HG03469 (cell line): Measurements from ENCODE around the gene CCDC175.

Experiments used
- ATAC-seq: cut with Tn5 transposase; IDR thresholded peaks from one replicate; pipeline ENCODE4 v1.9.1; 2021; ENCODE audit warnings: mild to moderate bottlenecking, moderate library complexity, moderate number of reproducible peaks; ENCODE audit not compliant: unreplicated experiment

Gene CCDC175

GRCh38 chr14:59576332-59577294, at the start of gene CCDC175:
TSS of gene CCDC175 (minus strand) at chr14:59576812. CDS start at chr14:59576775, 37 bp downstream.
- peak; percentile 96 for ATAC-seq

GRCh38 chr14:59622631-59623030, 46.0 kb upstream of the CCDC175 start:
- no peak for ATAC-seq

DNA sequence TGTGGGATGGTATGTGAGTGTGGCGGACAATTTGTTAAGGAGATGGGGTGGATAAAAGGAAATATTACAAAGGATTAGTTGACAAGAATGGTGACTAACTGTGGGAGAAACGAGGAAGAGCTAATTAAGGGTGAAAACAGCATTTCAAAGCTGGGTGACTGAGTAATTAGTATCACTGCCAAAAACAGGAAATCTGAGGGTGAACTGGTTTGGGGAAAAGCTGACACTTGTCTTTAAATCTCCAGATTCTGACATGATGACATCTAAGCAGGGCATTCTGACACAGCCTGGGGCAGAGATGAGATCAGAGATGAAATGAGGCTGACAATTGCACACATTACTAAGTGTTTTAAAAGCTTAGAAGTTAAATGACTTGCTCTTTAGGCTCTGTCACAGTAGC, 42.4 kb upstream of the CCDC175 start:
- no peak for ATAC-seq

- no peak for ATAC-seq
These were observed 24.4 kb upstream of the CCDC175 start for GRCh38 chr14:59601056-59601455.

DNA sequence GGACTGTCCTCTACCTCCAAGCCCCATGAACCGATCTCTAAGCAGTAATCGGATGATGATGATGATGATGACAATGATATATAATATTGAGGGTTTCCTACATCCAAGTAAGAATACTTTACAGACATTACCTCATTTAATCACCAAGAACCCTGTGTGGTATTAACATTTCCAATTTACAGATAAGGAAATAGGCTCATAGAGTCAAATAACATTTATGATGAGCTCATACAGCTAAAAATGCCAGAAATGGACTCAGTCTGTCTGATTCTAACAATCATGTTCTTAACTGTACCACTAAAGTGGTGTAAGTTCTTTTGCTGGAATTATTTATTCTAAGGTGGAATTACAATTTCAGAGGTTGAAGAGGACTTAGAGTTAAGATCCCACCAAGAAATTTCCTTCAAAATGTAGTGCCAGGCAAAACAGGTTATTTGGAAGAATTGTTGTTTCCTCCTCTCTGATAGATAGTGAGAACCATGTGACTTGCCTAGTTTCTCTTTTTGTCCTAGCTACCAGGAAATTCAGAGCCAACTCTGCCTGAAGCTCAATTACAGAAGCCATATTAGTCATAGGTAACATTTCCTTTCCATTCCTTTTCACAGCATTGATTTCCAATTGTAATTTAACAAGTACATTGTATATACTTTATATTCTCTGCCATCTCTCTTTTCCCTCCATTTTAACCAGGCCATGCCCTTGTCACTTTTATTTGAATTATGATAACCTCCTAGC, 23.8 kb upstream of the CCDC175 start:
- no peak for ATAC-seq

- ATAC-seq = no peak
These were observed 18.5 kb upstream of the CCDC175 start for GRCh38 chr14:59595071-59595470.

DNA sequence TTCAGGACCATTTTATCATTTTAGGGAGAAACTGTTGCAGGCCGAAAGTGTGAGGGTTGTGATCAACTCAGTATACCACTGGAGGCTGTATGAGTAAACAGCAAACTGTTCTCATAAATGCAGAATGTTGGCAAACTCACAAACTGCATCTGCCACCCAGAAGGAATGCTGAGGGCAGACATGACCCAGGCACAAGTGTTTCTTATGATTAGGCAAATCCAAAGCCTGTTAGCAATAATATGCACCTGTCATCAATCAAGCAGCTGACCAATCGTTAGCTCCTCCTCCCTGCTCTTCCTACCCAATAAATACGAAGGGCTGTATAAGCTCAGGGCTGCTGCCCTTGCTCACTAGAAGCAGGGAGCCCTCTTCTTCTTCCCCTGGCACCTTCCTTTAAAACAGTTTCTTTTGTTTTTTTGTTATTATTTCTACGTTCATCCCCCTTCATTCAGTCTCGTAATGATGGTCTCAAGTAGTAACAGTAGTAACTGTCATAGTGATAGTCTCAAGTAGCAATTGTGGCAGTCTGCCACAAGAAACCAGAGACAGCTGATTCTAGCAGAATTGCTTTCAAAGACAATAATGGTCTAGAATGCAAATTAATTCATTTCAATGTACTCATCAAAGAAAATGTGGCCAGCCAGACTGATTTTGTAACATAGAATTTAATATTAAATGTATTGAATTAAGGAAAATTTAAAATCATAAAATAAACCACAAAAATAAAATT, 15.2 kb upstream of the CCDC175 start:
- no peak for ATAC-seq

GRCh38 chr14:59588101-59588500, 11.5 kb upstream of the CCDC175 start:
- ATAC-seq = no peak

GRCh38 chr14:59585891-59586554, 9.4 kb upstream of the CCDC175 start:
- ATAC-seq = no peak

DNA sequence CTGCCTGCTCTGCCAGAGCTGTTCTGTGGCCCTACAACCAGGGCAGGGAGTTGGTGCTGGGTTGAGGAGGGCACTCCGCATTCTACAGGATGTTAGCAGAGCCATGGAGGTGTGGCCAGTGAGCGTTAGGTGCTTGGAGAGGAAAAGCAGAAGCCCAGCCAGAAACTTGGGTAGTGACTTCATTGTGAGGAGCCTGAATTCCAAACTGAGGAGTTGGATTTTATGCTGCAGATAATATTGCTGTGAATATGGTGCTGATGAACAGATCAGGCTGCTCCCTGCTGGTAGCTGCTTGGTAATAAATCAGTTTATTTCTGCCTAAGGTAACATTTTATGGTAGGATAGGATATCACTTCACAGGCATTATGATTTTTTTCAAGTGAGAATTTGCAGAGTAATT, 7.1 kb upstream of the CCDC175 start:
- ATAC-seq = no peak

GRCh38 chr14:59582845-59583509, 6.4 kb upstream of the CCDC175 start:
- ATAC-seq = no peak

DNA sequence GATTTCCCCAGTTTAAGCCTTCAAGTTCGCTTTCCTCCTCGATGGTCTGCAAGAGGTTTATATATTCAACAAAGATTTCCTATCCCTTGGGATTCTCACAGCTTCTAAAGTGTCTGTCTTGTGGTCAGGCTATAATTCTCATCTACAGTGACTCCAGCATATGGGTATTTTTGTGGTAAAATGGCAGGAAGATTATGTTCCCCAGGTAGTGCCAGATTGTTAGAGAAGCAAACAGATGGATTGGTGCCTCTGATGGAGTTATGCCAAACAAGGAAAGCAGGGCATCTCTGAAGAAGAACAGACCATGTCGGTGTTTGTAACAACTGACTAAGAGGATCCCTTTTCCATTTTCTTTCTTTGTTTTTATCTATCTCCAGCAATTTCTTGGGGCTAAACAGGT, 5.5 kb upstream of the CCDC175 start:
- ATAC-seq = no peak

DNA sequence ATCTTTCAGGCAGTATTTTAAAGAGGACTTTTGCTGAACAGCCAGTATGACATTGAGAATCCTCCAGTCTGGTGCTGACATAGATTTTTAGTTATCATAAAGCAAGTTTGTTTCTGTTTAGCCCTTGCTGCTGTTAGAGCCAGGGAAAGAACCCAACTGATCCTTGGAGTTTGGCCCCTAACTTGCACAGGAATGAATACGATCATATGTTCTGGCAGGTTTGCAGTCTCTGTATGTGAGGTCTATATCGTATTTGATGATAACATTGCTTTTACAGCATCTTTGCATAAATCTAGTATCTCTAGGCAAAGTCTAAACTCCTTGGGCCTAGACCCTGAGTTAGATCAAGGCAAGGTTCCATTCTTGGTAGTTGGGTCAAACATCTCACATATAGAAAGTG, 4.3 kb upstream of the CCDC175 start:
- ATAC-seq = no peak

- no peak for ATAC-seq
These were observed 6.5 kb downstream of the CCDC175 start for GRCh38 chr14:59570122-59570521.

DNA sequence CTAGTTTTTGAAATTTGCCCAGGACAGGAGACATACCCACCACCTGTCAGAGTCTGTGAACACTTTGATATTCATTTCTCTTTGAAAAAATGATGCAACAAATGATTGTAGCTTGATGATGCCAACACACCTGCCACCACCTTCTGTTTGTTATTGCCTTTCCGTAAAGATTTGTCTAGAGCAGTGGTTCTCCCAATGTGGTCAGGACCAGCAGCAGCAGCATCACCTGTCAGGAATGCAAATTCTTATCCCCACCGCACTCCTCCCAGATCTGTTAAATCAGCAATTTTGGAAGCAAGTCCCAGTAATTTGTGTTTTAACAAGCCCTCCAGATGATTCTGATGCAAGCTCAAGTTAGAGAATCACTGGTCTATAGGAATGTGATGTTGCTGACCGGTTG, 9.9 kb downstream of the CCDC175 start:
- ATAC-seq = no peak

GRCh38 chr14:59566296-59566695, 10.3 kb downstream of the CCDC175 start:
- no peak for ATAC-seq

- ATAC-seq = no peak
These were observed 11.5 kb downstream of the CCDC175 start for GRCh38 chr14:59565087-59565486.

DNA sequence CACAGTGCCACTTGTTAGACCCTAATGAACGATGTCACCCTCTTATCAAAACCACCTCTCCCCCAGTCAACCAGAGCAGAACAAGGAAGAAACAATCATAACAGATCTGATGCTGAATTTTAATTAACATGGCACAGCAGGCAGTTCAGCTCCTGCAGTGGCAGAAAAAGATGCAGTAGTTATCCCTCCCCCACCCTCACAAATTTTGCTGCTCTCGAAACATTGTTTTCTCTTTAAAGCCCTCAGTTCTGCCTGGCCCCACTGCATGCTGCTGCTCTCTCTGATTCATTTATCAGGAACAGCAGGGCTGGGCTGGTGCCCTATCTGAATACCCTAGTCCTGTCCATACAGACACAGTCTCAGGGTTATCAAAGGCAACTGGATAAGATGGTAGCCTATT, 12.2 kb downstream of the CCDC175 start:
- no peak for ATAC-seq

- ATAC-seq = no peak
These were observed 29.3 kb downstream of the CCDC175 start for GRCh38 chr14:59547310-59547709.

DNA sequence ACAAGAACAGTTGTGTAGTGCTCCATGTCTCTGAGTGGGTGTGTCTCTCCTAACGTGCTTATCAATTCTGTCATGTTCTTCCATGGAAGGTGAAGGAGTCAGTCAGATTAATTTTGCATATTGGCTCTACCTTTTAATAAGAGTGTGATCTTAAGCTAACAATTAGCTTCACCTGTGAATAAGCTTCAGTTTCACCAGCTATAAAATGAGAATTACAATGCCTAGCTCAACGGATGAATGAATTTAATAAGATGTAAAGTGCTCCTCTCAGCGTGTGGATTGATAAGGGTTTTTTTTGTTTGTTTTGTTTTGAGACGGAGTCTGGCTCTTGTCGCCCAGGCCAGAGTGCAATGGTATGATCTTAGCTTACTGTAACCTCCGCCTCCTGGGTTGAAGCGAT, 32.7 kb downstream of the CCDC175 start:
- no peak for ATAC-seq
